DOHH2 (cell line): ENCODE measurements around the gene DTNB.

Experiments used
- EZH2phosphoT487 ChIP-seq: fragments of 200-600 bp; sonication (generic); IDR thresholded peaks from 2 replicates; pipeline ENCODE4 v1.6.1; 2017; ENCODE audit warnings: borderline replicate concordance, mild to moderate bottlenecking, antibody characterized with exemption, low read length, moderate library complexity, mixed read lengths
- TF ChIP-seq, protein P1 (sequence below): fragments of 200-600 bp; sonication (generic); IDR thresholded peaks from one replicate; pipeline ENCODE4 v1.5.1; 2014; ENCODE audit warnings: antibody characterized with exemption, mild to moderate bottlenecking, low read depth, low read length; ENCODE audit not compliant: poor library complexity, severe bottlenecking

DNA sequence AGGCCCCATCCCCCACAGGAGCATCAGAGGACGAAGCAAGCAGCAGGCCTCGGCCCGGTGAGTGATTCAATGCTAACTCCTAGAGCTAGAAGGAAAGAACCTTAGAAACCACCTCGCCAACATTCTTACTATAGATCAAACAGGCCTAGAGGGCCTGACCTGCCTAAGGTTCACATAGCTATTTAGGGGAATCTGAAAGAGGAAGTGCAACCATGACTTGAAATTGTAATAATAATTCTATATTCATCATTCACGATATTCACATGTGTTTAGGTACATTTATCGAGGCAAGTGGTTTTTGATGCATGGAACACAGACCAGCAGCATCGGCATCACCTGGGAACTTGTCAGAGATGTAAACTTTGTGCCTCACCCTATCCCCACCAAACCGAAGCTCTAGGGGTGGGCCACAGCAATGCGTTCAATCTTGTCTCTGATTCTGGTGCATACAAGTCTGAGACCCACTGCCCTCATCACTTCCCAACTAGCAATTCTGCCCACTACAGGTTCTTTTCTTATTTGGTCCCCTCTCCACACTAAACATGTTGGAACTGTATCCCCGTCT is 253.6 kb downstream of the DTNB start:
- TF ChIP-seq, protein P1, sequence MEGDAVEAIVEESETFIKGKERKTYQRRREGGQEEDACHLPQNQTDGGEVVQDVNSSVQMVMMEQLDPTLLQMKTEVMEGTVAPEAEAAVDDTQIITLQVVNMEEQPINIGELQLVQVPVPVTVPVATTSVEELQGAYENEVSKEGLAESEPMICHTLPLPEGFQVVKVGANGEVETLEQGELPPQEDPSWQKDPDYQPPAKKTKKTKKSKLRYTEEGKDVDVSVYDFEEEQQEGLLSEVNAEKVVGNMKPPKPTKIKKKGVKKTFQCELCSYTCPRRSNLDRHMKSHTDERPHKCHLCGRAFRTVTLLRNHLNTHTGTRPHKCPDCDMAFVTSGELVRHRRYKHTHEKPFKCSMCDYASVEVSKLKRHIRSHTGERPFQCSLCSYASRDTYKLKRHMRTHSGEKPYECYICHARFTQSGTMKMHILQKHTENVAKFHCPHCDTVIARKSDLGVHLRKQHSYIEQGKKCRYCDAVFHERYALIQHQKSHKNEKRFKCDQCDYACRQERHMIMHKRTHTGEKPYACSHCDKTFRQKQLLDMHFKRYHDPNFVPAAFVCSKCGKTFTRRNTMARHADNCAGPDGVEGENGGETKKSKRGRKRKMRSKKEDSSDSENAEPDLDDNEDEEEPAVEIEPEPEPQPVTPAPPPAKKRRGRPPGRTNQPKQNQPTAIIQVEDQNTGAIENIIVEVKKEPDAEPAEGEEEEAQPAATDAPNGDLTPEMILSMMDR = no peak
- no peak for TF ChIP-seq EZH2phosphoT487
